Vagina (tissue), 2 donors: ENCODE results near the gene CROT.

Experiments used
- CTCF ChIP-seq, 3 experiments: fragments of 450-650 bp in 2 of 3; fragments of 200-600 bp in 1 of 3; sonication (generic) in 1 of 3; IDR thresholded peaks; one replicate each; pipeline ENCODE4 v1.5.1; 2017 to 2019; ENCODE audit warnings: antibody characterized with exemption in 3 of 3, mild to moderate bottlenecking in 2 of 3, moderate library complexity in 2 of 3
- POLR2A ChIP-seq, 2 donors: fragments of 450-650 bp; IDR thresholded peaks; one replicate each; pipeline ENCODE4 v1.6.1; 2017; ENCODE audit warnings: antibody characterized with exemption in 2 of 2, mild to moderate bottlenecking in 2 of 2, moderate library complexity in 2 of 2
- POLR2AphosphoS5 ChIP-seq, 2 donors: sonication (generic); formaldehyde crosslinking; IDR thresholded peaks; one replicate each; pipeline ENCODE4 v1.9.0; 2017; ENCODE audit warnings: antibody characterized with exemption in 2 of 2, mild to moderate bottlenecking in 2 of 2, low read depth in 1 of 2; ENCODE audit not compliant: insufficient read depth in 1 of 2

- TF ChIP-seq CTCF (IDR thresholded peaks at IDR 0.05) (no peak), POLR2AphosphoS5 (IDR thresholded peaks at IDR 0.05; ENCODE audit: insufficient read depth in 1 of 2, low read depth in 1 of 2) (no peak), POLR2A (IDR thresholded peaks at IDR 0.05) (no peak)
Observed at GRCh38 chr7:87395442-87396020, 50.1 kb downstream of the CROT start.
